Cortex of kidney (tissue), 1 donor: ENCODE results near the gene TMEFF2.

ENCODE experiments used
- DNase-seq: peaks from one replicate; lab custom pipeline; 2025; lab: John Stamatoyannopoulos, UW

TMEFF2 gene

GRCh38 chr2:192194866-192195547 lies at the start of gene TMEFF2:
TMEFF2 (minus strand) TSS chr2:192194933; CDS start chr2:192194524, 409 bp downstream.
- no peak for DNase-seq

GRCh38 chr2:192243488-192243887 lies 48.8 kb upstream of the TMEFF2 start:
- no peak for DNase-seq

DNA sequence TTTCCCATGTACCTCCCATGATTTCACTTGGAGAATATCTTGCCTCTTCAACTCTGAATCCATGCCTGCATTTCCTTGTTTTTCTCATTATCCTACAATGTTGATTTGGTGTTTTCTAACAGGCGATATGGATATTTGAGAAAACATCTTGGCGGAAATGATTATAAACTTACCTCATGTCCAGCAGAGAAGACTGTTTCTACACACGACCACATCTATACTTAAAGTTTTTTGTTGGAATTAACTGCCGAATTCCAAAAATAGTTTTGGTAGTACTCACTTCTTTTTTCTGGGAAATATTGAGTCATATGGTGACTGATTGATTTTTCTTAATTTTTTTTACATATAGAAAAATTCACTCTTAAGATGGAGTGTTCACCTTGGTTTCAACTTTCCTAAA lies 41.4 kb upstream of the TMEFF2 start:
- DNase-seq: no peak

GRCh38 chr2:192230889-192231453 lies 36.2 kb upstream of the TMEFF2 start:
- no peak for DNase-seq

- DNase-seq: no peak
Observed at GRCh38 chr2:192228685-192229084, 34.0 kb upstream of the TMEFF2 start.

DNA sequence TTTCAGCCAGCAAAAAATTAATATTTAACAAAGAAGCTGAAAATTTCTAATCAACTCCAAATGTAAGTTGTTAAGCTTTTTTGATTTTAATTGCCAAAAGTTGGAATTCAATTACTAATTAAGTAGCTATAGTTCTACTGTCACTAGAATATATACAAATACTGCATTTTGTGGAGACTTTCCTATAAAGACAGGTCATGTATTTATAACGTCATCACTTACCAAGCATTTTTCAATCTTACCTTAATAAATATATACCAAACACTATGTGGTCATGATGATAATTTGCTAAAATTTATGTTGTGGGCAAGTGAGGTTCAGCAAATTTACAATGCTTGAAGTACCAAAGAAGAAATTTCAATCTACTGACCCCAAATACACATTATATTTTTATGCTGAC lies 24.2 kb upstream of the TMEFF2 start:
- DNase-seq: no peak

DNA sequence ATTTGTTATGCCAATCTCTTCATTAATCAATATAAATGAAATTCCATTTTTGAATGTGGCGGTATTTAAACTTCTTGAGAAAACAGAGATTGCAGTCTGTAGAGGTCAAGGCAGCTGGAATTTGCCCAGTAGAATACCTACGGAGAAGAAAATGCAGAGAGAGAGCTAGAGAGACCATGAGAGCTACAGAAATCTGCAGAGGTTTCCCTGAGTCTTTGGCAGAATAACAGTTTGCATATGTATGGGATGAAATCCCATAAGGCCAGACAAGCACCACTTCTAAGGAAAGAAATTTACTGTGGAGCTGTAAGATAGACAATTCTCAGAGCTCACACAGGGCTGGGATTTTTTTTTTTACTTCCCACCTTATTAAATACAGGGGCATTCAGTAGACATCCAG lies 23.6 kb upstream of the TMEFF2 start:
- DNase-seq: no peak

- no peak for DNase-seq
Observed at GRCh38 chr2:192216336-192216735, 21.6 kb upstream of the TMEFF2 start.

DNA sequence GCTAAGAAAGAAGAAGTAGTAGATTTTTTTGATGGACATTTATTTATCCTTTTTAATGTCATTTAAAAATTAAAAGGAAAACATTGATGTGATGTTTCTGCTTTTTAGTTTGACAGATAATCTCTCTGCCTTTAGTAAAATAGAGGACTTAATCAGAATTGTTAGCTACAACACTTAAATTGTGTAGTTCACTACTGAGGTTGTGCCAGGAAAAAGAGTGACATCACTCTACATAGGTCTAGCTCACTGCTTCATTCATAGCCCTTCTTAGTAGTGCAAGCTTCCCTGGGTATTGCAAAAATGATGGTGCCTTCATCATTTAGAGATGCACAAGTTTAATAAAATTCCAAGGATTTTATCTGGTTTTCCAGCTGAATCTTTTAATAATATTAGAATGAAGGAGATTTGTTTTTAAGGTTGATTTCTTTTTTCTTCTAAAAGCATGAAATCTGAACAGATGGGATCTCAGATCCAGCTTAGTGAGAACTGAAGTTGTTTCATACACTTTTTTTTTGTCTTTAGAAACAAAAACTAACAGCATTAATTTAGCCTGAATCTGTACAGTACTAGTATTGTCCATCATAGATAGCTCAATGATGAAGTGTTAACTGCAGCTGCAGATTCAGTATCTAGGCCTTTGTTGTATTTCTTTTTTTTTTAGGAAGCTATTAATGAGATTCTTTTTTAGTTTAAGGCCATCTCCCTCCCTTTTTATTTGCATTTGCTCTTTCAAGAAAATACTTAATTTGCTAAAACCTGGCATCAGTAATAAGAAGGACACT lies 20.6 kb upstream of the TMEFF2 start:
- DNase-seq: no peak

DNA sequence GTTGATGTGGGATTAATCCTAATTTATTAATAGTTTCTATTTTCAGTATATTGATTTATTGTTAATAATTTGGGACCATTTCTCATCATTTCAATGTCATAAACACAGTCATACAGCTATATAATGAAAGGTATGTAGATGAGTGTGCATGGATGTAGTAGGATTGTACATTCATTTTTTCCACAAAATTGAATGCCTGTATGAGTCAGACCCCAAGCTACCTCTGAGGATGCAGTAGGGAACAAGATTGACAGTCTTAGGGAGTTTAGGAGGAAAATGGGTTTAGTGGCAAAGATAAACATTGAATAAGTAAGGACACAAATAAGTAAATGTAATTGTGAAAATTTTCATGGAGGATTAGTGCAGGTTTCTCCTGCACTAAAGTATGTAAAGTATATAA lies 14.1 kb upstream of the TMEFF2 start:
- DNase-seq: no peak

DNA sequence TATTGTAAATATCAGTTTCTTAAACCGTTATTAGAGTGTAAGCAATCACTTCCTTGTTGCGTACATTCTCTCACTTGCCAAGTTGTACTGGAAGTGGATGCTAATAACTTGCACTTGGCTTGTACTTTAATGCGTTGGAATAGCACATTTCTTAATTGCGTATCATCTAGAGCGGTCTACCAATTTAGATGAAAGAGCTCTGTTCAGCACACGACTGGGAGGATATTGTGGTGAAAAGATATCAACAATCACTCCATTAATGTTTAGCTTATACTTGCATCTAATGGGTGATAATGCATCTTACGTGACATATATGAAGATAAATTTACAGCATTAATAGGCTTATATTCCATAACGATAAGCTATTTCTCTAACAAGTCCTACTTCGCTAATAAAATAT lies 11.7 kb upstream of the TMEFF2 start:
- DNase-seq: no peak

DNA sequence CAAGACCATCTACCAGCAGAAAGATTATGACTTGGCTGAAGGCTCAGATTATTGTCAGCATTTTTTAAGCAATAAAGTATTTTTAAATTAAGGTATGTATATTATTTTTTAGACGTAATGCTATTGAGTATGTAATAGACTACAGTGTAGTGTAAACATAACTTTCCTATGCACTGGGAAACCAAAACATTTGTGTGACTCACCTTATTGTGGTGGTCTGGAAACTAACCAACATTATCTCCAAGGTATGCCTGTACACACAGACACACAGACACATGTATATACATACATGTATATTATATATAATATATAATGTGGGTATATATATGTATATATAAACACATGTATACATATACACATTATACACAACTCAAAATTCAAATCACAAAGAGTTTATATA lies 9.1 kb upstream of the TMEFF2 start:
- no peak for DNase-seq

DNA sequence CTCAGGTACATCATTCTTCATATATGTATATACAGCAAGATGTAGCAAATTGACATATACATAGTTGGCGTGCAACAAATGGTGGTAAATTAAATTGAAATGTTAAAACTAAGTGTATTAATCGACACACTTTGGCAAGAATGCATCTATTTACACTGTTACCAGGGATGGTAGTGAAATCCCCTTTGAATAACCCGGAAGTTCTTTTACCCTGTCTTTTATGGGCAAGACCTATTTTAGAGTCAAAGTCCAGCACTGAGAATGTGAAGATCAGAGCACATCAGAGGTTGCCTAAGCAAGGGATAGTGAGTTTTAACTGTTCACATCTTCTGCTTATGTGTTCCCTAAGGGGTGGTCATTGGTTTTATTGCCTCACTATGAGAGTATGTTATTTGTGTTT lies 7.6 kb upstream of the TMEFF2 start:
- no peak for DNase-seq

DNA sequence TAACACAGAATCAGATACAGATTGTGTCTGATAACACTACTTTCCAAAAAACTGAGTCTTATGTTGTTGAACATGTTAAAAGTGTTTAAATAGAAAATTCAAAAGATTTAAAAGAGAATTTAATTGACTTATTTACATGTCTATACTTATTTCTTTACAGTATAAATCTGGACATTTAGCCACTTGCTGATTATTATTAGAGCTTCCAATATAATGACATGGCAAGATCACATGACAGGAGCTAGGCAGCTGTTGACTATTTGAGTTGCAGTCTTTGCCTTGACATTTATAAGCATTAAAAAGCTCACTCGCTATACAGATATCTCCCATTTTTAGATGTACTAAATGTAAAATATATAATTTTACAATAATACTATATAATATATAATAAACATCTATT lies 6.4 kb upstream of the TMEFF2 start:
- no peak for DNase-seq

GRCh38 chr2:192197357-192197756 lies 2.6 kb upstream of the TMEFF2 start:
- no peak for DNase-seq

- DNase-seq: no peak
Observed at GRCh38 chr2:192196421-192197194, 1.9 kb upstream of the TMEFF2 start.

DNA sequence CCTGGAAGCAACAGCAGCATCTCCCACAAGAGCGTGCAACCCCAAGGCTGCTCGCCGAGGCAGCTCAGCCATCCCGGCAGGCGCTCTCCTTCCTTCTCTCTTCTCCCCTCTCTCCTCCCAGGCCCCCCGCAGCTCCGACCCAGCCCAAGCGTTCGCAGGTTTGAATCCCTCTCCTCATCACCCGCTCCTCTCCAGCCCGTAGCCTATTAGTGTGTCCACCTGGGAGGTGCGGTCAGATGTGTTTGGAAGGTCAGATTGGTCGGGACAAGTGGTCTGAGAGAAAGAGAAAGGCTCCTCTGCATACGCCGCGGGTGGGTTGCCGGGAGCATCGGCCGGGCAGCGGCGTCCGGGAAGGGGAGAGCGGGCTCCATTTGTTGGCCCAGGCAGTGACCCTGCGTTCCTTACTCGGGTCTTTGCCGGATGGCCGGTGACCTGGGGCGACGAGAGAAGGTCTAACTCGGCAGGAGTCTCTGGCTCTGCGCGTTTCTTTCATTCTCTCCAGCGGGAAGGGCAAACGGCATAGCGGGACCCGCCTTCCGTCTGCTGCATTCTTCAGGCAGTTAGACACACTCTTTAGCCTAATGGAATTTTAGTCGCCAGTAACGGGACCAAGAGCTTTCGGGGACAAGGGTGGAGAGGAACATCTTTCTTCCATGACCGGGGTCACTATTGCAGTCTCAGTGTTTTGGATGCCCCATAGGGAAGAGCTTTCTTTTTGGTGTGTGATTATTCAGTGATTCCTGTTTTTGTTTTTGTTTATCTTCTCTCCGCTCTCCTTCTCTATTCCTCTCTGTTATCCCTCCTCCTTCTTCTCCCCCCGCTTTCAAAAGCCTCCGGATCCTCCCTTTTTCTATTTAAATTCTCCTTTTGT lies 1.1 kb upstream of the TMEFF2 start:
- DNase-seq: no peak

DNA sequence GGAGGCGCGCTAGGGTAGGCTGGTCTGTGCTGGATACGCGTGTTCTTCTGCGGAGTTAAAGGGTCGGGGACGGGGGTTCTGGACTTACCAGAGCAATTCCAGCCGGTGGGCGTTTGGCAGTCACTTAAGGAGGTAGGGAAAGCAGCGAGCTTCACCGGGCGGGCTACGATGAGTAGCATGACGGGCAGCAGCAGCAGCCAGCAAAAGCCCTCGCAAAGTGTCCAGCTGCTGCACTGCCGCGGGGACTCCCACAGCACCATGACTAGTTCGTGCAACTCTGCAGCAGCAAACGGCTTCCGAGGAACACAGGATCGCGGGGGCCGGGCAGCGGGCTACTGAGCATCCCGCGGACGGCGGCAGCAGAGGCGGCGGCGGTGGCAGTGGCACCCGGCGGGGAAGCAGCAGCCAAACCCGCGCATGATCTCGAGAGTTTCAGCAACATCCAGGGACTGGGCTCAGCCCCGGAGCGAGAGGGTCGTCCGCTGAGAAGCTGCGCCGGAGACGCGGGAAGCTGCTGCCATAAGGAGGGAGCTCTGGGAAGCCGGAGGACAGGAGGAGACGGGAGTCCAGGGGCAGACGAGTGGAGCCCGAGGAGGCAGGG lies 368 bp downstream of the TMEFF2 start:
- no peak for DNase-seq

DNA sequence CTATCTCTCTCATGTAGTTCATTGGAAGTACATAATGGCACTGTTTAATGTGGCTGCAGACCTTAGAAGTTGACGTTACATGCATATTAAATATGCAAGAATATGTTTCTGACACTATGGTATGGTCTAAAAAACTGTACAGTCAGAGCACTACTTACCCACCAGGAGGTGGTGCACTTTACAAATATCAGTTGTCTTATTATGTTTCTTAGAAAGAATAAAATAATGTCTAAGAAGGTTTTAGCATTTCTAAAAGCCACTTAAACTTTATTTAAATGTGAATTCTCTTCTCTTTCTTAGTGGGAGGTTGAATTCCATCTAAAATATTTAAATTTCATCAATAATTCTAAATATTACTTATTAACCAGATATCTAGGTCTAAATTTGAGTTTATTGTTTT lies 4.3 kb downstream of the TMEFF2 start:
- DNase-seq: no peak

- DNase-seq: no peak
Observed at GRCh38 chr2:192186806-192187205, 7.9 kb downstream of the TMEFF2 start.

DNA sequence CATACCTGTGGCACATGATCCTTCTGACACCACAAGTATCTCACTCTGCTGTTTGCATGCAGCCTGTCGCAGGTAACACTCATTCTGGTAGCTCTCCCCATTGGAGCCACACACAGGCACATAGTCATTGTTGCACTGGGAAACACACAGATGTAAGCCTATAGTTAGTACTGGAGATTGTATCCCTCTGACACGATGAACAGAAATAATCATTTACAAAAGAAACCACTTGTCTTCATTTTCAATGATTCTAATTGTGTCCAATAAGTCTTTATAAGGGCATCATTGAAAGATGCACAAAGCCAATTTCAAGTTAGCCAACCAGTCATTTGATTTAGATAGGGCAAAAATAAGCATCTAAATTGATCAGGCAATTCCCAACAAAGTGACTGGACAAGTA lies 10.4 kb downstream of the TMEFF2 start:
- DNase-seq: no peak
